HG03442 (cell line): ENCODE measurements around the gene HOXC9.

Source experiments
- ATAC-seq: cut with Tn5 transposase; IDR thresholded peaks from one replicate; pipeline ENCODE4 v1.9.1; 2021; ENCODE audit warnings: mild to moderate bottlenecking, moderate library complexity; ENCODE audit not compliant: unreplicated experiment

Gene HOXC9

DNA sequence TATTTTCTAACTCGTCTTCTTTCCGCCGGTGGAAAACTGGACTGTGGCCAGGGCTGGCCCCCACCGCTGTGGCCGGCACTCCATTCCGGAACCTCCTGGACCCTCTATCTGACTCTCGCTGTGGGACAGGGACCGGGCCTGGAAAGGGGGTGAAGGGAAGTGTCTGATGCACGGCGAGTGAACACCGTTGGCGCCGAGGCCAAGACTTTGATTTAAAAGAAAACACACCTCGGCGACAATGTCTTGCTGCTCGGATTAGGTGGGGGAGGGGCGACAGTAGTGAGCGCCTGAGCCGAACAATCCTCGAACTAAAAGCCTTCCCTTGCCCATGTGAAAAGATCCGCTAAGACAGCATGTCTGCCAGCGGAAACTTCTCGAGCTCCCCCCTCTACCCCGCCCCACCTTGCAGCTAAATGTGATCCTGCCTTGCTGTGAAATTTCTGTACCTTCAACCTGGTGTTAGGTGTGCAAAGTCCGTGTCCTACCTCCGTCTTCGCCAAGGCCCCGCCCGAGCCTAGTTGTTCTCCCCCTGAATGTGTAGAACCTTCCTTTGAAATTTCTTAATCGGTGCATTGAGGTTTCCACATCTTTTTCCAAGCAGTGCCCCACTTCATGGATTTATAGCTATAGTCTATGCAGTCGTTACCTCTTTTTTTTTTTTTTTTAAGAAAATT lies 24.3 kb upstream of the HOXC9 start:
- no peak for ATAC-seq

DNA sequence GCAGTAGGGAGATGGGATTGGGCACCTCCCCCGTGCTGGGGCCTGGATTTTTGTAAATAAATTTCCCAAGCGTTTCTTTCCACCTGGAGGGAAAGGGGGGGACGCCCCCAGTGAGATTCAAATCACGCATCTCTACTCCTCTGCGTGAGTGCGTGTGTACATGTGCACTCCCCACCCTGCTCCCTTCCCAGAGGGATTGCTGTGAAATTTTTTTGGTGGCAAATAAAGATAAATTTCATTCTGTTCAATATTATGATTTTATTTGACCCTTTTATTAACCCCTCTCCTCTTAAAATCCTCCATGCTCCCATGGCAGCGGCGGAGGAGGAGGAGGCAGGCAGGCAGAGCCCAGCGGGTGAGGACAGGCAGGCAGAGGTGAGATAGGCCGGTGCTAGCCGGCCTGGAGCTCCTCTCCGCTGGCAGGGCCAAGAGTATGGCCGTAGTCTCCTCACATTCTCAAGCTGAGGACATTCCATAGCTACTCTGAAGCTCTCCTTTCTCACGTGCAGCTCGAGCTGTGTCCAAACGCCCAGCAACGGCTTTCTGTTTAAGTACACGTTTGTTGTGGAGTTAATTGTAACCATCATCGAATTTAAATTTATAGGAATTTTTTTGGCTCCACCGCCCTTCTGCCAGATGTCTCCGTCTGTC lies 23.7 kb upstream of the HOXC9 start:
- ATAC-seq, result no peak

DNA sequence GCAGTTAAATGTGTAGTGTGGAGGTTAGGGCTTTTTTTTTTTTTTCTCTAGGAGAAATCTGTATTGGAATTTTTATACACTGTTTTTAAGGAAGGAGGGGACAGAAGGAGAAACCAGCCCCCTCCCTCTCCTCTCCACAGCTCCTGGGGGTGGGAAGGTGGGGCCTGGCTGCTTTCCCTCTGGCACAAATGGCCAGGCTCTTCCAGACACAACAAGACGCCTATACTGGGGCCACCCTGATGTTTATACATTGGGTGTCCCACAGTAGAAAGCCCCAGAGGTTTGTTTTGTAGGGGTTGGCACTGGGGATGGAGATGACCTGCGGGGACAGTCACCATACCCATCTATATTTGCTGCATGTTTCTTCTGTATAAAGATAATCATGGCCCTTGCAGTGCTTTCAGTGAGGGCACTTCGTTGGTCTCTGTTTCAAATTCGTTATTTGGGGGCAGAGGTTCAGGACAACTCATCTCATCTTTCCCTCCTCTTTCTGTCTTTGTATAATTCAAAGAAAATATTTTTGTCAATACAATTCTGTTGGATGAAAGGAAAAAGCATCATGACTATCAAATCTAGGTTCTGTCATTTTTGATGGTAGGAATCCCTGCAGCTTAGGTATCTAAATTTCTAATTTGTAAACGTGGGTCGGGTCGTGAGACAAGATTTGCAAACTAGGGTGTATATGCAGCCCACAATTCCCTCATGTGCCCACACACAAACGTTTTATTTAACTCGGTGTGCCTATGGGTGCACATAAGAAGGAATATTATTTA lies 23.0 kb upstream of the HOXC9 start:
- no peak for ATAC-seq

DNA sequence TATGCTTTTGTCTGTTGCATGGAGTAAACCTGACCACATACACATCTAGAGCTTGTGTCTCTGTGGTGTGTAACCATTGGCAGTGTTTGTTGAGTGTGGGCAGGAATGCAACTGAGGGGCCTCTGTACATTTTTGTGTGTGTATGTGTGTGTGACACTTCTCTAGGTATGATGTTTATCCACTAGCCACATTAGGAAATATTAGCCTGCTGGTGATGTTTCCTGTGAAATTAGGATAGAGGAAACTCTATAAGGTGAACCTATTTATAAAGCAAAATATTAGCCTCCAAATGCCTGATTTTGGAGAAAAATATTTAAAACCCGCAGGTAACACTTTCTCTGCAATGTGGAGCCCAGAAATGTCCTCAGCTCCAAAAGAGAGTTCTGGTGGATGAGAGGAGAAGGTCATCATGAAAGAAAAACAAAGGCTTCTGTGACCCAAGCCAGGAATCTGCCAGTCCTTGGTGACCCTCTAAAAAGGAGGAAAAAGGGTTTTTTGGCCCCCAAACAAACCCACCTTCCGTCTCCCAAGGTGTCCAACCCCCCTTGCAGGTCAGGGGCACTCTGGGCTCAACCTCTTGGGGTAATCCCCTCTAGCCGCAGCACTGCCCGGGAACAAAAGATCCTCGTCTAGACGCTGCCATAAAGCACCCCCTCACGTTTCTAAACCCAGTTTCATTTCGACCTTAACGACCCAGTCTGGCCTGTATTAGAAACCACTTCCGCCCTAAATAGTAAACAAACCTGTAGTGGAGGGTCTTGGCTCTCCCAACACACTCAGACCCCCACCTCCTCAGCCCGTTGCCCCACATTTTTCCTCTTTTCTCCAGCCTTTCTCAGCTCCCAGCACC lies 22.1 kb upstream of the HOXC9 start:
- no peak for ATAC-seq

DNA sequence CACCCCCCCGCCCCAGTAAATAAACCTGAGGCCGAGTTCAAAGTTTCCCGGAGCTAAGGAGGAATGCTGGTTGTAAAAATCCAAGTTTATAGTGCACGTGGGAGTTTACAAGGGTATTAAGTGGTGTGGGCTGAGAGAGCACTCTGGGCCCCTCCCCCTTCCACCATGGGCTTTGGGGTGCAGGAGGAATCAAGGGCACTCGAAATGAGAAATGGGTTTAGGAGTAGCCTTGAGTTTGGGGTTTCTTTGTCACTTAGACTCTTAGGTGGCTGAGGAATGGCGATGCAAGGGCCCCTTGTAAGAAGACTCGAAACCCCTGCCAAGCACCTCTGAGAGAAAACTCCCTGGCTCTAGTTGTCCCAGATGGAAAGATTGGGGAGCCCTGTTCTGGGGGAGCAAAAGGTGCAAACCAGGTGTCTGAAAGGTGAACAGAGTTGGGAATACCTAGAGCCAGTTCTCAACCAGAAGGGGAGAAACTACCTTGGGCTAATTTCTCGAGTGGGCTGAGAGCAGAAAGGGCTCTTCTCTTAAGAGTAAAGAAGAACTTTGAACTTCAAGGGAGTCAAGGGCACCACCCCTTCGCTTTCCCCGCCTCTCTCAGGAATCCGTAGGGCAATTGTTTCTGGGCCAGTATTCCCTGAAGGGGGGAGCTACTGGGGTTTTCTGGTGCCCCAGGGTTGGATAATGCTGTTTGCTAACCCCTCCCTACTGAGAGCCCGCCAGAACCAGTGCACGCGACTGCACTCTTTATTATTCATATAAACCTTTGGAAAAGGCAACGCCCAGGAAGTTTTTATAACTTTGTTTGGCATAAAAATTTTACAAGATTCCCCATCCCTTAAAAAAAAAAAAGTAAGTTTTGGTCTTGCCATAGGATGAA lies 21.2 kb upstream of the HOXC9 start:
- ATAC-seq, result no peak

DNA sequence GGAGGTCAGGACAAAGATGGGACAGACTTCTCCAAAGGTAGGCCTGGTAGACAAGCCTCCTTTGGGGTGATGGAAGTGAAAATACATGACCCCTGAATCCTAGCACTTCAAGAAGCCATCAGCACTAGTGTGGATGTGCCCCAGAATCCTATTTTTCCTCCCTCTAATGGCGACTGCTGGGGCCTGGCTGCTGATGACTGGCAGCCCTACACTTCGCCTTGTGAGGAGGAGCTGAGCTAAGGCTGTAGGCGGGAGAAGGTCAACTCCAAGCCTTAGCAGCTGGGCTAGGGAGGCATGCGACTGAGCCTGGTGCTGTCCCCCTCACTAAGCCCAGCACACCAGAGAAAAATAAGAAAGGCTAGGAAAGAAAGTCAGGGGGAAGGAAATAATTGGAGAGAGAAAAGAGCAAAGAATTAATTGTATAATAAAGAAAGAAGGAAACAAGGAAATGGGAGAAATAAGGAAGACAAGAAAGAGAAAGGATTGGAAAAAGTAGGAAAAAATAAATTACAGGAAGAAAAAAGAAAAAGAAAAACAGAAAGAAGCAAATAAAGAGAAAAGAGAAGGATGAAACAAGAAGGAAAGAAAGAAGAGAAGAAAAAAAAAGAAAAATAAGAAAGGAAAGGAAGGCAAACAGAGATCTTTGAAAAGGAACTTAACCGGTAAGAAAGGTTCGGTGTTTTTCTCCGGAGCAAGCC lies 19.7 kb upstream of the HOXC9 start:
- no peak for ATAC-seq

DNA sequence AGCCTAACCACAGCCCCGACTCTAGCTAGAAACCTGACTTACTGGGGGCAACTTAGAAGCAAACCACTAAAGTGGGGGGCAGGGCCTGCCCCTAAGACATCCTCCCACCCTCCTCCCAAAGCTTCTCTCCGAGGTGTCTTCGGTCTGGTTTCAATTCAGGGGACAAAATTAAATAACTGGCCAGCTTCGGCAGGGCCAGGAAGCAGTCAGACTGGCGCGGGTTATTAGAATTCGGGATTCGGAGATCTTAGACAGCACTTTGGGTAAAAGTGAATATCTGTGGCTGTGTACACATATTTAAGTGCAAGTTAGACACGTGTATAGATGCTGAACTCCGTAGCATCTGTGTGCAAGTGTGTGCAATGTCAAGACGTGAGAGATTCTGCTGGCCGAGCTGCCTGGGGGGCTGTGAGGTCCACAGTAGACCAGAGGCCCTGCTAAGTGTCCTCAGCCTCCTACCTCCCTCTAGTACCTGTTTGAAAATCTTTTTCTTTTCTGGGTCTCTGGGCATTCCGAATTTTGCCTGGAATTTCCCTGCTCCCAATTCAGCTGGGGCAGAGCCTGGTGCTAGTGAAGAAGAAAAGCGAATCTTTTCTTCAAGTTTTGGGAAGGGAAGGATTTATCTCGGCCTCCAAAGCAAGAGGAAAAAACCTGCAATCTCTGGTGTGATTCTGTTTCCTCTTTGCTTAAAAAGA lies 19.0 kb upstream of the HOXC9 start:
- no peak for ATAC-seq

DNA sequence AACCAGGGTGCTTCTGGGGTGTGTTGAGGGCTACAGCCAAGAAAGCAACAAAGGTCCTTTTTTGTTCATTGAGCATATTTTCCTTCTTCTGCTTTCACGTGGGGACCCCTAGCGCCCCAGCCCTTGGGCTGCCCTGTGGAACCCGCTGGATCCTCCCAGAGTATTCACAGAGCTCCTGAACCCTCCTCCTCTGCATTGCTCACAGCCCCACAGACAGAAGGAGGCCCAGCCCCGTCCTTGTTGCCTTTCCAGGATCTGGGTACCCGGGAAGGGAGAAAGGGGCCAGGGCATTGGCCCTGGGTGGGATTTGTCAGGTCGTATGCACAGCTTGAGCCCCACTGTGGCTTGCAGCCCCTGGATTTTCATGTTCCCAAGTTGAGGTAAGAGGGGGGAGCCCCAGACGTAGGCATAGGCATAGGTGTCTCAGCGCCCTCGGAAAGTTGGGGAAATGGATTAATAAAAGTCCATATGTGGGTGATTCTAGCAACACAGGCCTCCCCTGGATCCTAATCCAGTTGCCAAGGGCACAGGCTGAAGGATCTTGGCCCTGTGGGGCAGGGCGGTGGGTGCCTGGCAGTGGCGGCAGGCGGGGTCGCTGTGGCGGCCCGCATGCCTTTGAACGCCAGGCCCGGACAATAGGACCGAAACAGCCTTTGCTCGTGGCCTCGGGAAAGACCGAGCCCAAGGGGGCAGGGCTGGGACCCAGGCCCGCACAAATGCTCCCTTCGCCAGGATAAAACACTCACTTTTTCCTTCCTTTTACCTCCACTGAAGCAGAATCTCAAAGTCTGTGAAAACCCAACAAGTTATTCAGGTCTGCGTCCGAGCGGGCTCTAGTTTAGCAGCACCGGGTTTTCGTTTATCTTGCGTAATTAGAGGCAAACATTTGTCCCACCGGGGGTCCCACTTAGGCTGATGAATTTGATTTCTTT lies 18.1 kb upstream of the HOXC9 start:
- no peak for ATAC-seq

DNA sequence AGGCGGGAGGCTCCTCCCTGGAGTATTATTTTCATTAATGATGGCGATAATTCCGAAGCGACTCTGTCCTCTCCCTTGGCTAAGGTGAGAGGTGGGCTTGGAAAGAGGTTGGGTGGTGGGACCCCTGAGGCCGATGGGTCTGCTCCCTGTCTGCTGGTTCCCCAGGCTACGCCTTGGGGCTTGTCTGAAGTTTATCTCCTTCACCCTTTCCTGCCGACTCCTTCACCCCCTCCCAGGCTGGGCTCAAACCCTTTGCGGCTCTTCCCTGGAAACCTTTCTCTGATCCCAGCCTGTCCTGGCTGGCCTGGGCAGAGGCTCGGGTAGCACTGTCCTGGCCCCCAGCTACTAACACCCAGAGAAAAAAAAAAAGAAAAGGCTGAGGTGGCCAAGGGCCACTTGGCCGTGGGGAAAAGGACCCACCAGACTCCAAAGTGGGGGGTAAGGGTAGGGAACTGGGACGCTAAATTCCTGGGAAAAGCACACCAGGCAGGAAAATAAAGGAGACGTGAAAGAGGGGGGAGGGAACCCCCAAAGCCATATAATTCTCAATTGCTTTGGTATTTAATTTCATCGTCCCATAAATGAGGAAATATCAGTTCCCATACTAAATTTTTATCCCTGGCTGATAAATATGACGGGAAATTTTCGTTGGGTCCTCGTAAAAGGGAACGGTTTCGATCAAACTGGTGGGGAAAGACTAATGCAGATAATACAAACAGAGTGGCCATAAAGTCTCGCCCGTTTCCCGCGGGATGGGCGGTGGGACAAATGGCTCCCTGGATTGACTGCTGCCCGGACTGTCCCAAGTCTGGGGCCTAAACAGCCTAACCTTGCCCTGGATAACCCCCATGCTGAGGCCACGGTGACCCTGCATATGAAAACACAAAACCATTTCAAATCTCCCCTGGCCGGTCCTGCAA lies 17.1 kb upstream of the HOXC9 start:
- ATAC-seq, result no peak

DNA sequence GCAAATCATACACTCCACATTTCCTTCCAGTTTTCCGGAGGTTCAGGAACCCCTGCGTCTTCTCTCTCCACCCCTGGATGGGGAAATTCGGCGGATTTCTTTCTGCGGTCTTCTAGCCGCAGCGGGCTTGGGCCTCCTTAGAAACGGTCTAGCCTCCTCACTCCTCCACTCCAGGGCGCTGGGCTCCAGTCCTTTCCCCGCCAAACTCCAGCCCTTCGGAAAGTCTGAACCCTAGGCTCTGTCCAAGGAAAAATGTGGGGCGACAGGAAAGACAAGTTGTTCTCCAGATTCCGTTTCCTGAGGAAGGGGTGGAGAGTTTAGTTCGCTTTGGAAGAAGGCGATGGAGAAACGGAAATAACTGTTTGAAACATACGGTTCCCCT lies 16.4 kb upstream of the HOXC9 start:
- ATAC-seq, result no peak

DNA sequence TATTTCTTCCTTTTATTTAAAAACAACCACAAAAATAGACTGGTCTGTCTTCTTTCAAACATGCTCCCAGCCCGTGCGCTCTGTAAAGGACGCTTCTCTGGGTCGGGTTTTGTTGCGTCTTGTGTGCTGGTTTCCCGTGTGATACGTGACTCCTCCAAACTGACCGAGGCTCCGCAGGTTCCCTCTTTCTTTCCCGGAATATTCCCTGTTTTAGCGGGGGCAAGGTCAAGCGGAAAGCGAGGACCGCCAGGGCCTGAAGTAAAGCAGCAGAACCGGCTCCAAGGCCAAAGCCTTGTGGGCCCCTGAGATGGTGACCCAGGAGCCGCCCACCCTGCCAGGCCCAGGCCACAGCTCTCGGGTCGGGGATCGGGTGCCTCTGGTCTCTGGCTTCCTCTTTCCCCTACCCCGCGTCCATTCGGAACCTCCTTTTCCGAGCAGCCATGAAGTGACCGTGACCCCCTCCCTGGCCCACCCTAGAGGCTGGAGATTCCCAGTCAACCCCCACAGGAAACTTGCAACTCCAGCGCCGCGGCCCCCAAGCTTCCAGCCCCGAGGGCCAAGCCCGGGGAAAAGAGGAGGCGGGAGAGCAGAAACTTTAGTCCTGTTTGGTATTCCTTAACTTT lies 15.9 kb upstream of the HOXC9 start:
- ATAC-seq, result no peak

DNA sequence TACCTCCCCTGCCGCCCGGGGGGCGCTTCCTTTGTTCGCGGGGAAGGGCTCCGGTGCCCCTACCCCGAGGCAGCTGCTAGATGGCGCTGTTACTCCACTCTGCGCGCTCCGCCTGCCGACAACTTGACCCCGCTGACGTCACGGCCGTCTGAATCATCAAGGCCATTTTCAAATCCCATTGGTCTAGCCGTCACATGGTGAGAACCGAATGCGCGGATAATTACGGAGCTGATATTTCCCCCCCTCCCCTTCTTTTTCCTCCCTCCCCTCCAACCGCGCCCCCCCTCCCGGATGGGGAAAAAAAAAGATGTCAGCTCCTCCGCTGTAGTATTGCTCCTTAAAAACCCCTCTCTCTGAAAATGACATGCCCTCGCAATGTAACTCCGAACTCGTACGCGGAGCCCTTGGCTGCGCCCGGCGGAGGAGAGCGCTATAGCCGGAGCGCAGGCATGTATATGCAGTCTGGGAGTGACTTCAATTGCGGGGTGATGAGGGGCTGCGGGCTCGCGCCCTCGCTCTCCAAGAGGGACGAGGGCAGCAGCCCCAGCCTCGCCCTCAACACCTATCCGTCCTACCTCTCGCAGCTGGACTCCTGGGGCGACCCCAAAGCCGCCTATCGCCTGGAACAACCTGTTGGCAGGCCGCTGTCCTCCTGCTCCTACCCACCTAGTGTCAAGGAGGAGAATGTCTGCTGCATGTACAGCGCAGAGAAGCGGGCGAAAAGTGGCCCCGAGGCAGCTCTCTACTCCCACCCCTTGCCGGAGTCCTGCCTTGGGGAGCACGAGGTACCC lies 14.9 kb upstream of the HOXC9 start, which contains the start of gene HOXC10:
HOXC10 (plus strand) TSS at position 246 of the 791 bp plus-strand sequence; CDS start at position 360, 114 bp downstream.
- no peak for ATAC-seq

DNA sequence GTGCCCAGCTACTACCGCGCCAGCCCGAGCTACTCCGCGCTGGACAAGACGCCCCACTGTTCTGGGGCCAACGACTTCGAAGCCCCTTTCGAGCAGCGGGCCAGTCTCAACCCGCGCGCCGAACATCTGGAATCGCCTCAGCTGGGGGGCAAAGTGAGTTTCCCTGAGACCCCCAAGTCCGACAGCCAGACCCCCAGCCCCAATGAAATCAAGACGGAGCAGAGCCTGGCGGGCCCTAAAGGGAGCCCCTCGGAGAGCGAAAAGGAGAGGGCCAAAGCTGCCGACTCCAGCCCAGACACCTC lies 14.3 kb upstream of the HOXC9 start:
- ATAC-seq, result no peak

DNA sequence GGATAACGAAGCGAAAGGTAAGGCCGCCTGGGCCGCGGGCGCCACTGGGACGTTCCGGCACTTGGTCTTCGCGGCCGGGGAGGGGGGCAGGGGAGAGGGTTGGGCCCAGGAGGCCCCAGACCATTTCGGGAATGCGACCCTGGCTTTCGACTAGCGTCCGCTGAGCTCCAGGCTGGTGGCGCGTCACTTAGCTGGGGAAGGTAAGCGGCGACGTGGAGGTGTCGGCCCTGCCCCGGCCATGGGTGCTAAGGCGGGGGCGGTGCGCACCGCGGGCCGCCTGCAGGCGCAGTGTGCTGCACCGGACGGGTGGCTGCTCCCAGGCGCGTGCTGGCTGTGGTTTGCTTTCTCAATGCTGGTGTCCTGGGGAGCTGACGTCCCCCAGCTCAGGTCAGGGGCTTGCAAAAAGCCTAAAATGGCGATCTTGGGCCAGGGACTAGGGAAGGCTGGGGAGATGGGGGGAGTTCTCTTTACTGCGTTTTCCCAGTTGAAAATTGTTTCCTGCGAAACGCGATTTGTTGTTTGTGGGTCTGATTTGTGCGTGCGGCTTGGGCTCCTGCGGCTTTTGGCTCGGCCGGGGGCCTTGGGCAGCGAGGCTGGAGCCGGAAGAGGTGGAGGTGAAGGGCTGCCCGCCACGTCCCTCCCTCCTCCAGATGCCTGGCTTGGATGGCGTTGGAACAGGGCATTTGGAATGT lies 13.8 kb upstream of the HOXC9 start:
- no peak for ATAC-seq
